Amniotic epithelial cell (primary cell): ENCODE measurements around the gene HAND2.

Experiments used
- DNase-seq: peaks from one replicate; pipeline ENCODE4 v3.0.0-alpha.2; 2010; ENCODE audit warnings: low read depth

Gene HAND2

GRCh38 chr4:173478201-173478912 lies 51.7 kb downstream of the HAND2 start:
- peak; percentile 98 for DNase-seq

- DNase-seq, result peak; percentile 78
Measured at GRCh38 chr4:173477016-173477415, 53.0 kb downstream of the HAND2 start.
